Measurements from ENCODE around the gene TUBA4B.

The TUBA4B gene

GRCh38 chr2:219229305-219230058, 23.6 kb upstream of the TUBA4B start, which contains the start of the genes ANKZF1 and ATG9A:
ANKZF1 (plus strand) TSS chr2:219229806; CDS start chr2:219230258, 452 bp downstream.
ATG9A (minus strand) TSS chr2:219229636; CDS start chr2:219228024, 1,612 bp downstream.
- Histone ChIP-seq H3K9ac (ENCODE audit: low read depth in 1 of 2, low read length in 2 of 2) (peak within 1 kb of the TSS; percentile 93 to 95), H3K27me3 (ENCODE audit: control insufficient read depth in 2 of 2, insufficient read depth in 2 of 2, low read length in 2 of 2) (no peaks in the 10 kb centered on the region), H3K4me1 (ENCODE audit: control insufficient read depth in 2 of 2, insufficient read depth in 2 of 2, low read length in 2 of 2) (peaks cover 18 to 25% of the 10 kb centered on the region in 2 donors), H3K36me3 (ENCODE audit: control insufficient read depth in 2 of 2, insufficient read depth in 2 of 2, low read length in 2 of 2) (peaks cover 39 to 50% of the 10 kb centered on the region in 2 donors), H3K27ac (ENCODE audit: low read depth in 2 of 2, low read length in 2 of 2) (peak within 1 kb of the TSS; percentile 92 to 96), H3K9me3 (ENCODE audit: control insufficient read depth in 2 of 2, low read length in 2 of 2) (no peaks in the 10 kb centered on the region), H3K4me3 (ENCODE audit: low read length in 2 of 2) (peak within 1 kb of the TSS; percentile 87 to 99)

- H3K4me3 ChIP-seq (ENCODE audit: low read length in 2 of 2): peak overlapping the region; percentile 87 to 99
- H3K36me3 ChIP-seq (ENCODE audit: control insufficient read depth in 2 of 2, insufficient read depth in 2 of 2, low read length in 2 of 2): peaks cover 39 to 50% of the 10 kb centered on the region in 2 donors
- H3K9ac ChIP-seq (ENCODE audit: low read depth in 1 of 2, low read length in 2 of 2): peak overlapping the region; percentile 73 to 92
- H3K9me3 ChIP-seq (ENCODE audit: control insufficient read depth in 2 of 2, low read length in 2 of 2): no peaks in the 10 kb centered on the region
- H3K4me1 ChIP-seq (ENCODE audit: control insufficient read depth in 2 of 2, insufficient read depth in 2 of 2, low read length in 2 of 2): peaks cover 18 to 25% of the 10 kb centered on the region in 2 donors
- H3K27ac ChIP-seq (ENCODE audit: low read depth in 2 of 2, low read length in 2 of 2): peak overlapping the region; percentile 91 to 92
- H3K27me3 ChIP-seq (ENCODE audit: control insufficient read depth in 2 of 2, insufficient read depth in 2 of 2, low read length in 2 of 2): no peaks in the 10 kb centered on the region
Observed at GRCh38 chr2:219230059-219230540, 22.9 kb upstream of the TUBA4B start.

GRCh38 chr2:219234331-219234730, 18.7 kb upstream of the TUBA4B start:
- no peak overlapping the region for H3K9ac ChIP-seq (ENCODE audit: low read depth in 1 of 2, low read length in 2 of 2)
- no peaks in the 10 kb centered on the region for H3K9me3 ChIP-seq (ENCODE audit: control insufficient read depth in 2 of 2, low read length in 2 of 2)
- H3K36me3 ChIP-seq (ENCODE audit: control insufficient read depth in 2 of 2, insufficient read depth in 2 of 2, low read length in 2 of 2): peaks cover 60 to 70% of the 10 kb centered on the region in 2 donors
- no peaks in the 10 kb centered on the region for H3K27me3 ChIP-seq (ENCODE audit: control insufficient read depth in 2 of 2, insufficient read depth in 2 of 2, low read length in 2 of 2)
- H3K4me3 ChIP-seq (ENCODE audit: low read length in 2 of 2): no peak overlapping the region
- no peak overlapping the region for H3K27ac ChIP-seq (ENCODE audit: low read depth in 2 of 2, low read length in 2 of 2)
- peaks cover 6 to 12% of the 10 kb centered on the region in 2 donors for H3K4me1 ChIP-seq (ENCODE audit: control insufficient read depth in 2 of 2, insufficient read depth in 2 of 2, low read length in 2 of 2)

- Histone ChIP-seq H3K27ac (ENCODE audit: low read depth in 2 of 2, low read length in 2 of 2) (peak overlapping the region; percentile 7 to 24), H3K4me1 (ENCODE audit: control insufficient read depth in 2 of 2, insufficient read depth in 2 of 2, low read length in 2 of 2) (peaks cover 30 to 38% of the 10 kb centered on the region in 2 donors)
Observed at GRCh38 chr2:219243291-219243761, 9.7 kb upstream of the TUBA4B start.

GRCh38 chr2:219244789-219245147, 8.3 kb upstream of the TUBA4B start:
- peak overlapping the region; percentile 90 to 94 for H3K27ac ChIP-seq (ENCODE audit: low read depth in 2 of 2, low read length in 2 of 2)
- H3K27me3 ChIP-seq (ENCODE audit: control insufficient read depth in 2 of 2, insufficient read depth in 2 of 2, low read length in 2 of 2): no peaks in the 10 kb centered on the region
- peak overlapping the region; percentile 82 to 88 for H3K4me3 ChIP-seq (ENCODE audit: low read length in 2 of 2)
- peak overlapping the region; percentile 90 to 97 for H3K9ac ChIP-seq (ENCODE audit: low read depth in 1 of 2, low read length in 2 of 2)
- H3K36me3 ChIP-seq (ENCODE audit: control insufficient read depth in 2 of 2, insufficient read depth in 2 of 2, low read length in 2 of 2): peaks cover 7 to 17% of the 10 kb centered on the region in 2 donors
- peaks cover 45 to 52% of the 10 kb centered on the region in 2 donors for H3K4me1 ChIP-seq (ENCODE audit: control insufficient read depth in 2 of 2, insufficient read depth in 2 of 2, low read length in 2 of 2)
- H3K9me3 ChIP-seq (ENCODE audit: control insufficient read depth in 2 of 2, low read length in 2 of 2): no peaks in the 10 kb centered on the region

More at GRCh38 chr2:219243291-219243761, 9.7 kb upstream of the TUBA4B start:
- no peaks in the 10 kb centered on the region for H3K27me3 ChIP-seq (ENCODE audit: control insufficient read depth in 2 of 2, insufficient read depth in 2 of 2, low read length in 2 of 2)
- peak overlapping the region; percentile 34 to 66 for H3K4me3 ChIP-seq (ENCODE audit: low read length in 2 of 2)
- no peaks in the 10 kb centered on the region for H3K9me3 ChIP-seq (ENCODE audit: control insufficient read depth in 2 of 2, low read length in 2 of 2)
- peaks cover 7 to 21% of the 10 kb centered on the region in 2 donors for H3K36me3 ChIP-seq (ENCODE audit: control insufficient read depth in 2 of 2, insufficient read depth in 2 of 2, low read length in 2 of 2)
- H3K9ac ChIP-seq (ENCODE audit: low read depth in 1 of 2, low read length in 2 of 2): peak overlapping the region in 1 of 2 donors; percentile 34

- H3K27ac ChIP-seq (ENCODE audit: low read depth in 2 of 2, low read length in 2 of 2): peak within 1 kb of the TSS; percentile 90 to 94
- peak within 1 kb of the TSS; percentile 82 to 88 for H3K4me3 ChIP-seq (ENCODE audit: low read length in 2 of 2)
- no peaks in the 10 kb centered on the region for H3K27me3 ChIP-seq (ENCODE audit: control insufficient read depth in 2 of 2, insufficient read depth in 2 of 2, low read length in 2 of 2)
- peak within 1 kb of the TSS; percentile 90 to 97 for H3K9ac ChIP-seq (ENCODE audit: low read depth in 1 of 2, low read length in 2 of 2)
- peaks cover 50 to 58% of the 10 kb centered on the region in 2 donors for H3K4me1 ChIP-seq (ENCODE audit: control insufficient read depth in 2 of 2, insufficient read depth in 2 of 2, low read length in 2 of 2)
- H3K9me3 ChIP-seq (ENCODE audit: control insufficient read depth in 2 of 2, low read length in 2 of 2): no peaks in the 10 kb centered on the region
- H3K36me3 ChIP-seq (ENCODE audit: control insufficient read depth in 2 of 2, insufficient read depth in 2 of 2, low read length in 2 of 2): peaks cover 9 to 22% of the 10 kb centered on the region in 2 donors
Observed at GRCh38 chr2:219245148-219245898, 7.7 kb upstream of the TUBA4B start, which contains the start of the genes GLB1L and STK16. GLB1L (minus strand) TSS chr2:219245444; CDS start chr2:219243573, 1,871 bp downstream. STK16 (plus strand) TSS chr2:219245479; CDS start chr2:219246000, 521 bp downstream.

- H3K36me3 ChIP-seq (ENCODE audit: control insufficient read depth in 2 of 2, insufficient read depth in 2 of 2, low read length in 2 of 2): peaks cover 14 to 27% of the 10 kb centered on the region in 2 donors
- peak overlapping the region; percentile 90 to 94 for H3K27ac ChIP-seq (ENCODE audit: low read depth in 2 of 2, low read length in 2 of 2)
- peak overlapping the region; percentile 90 to 97 for H3K9ac ChIP-seq (ENCODE audit: low read depth in 1 of 2, low read length in 2 of 2)
- no peaks in the 10 kb centered on the region for H3K9me3 ChIP-seq (ENCODE audit: control insufficient read depth in 2 of 2, low read length in 2 of 2)
- peak overlapping the region; percentile 82 to 88 for H3K4me3 ChIP-seq (ENCODE audit: low read length in 2 of 2)
- peaks cover 56 to 63% of the 10 kb centered on the region in 2 donors for H3K4me1 ChIP-seq (ENCODE audit: control insufficient read depth in 2 of 2, insufficient read depth in 2 of 2, low read length in 2 of 2)
- no peaks in the 10 kb centered on the region for H3K27me3 ChIP-seq (ENCODE audit: control insufficient read depth in 2 of 2, insufficient read depth in 2 of 2, low read length in 2 of 2)
Observed at GRCh38 chr2:219245899-219246230, 7.2 kb upstream of the TUBA4B start.

GRCh38 chr2:219246559-219246958, 6.5 kb upstream of the TUBA4B start:
- H3K4me1 ChIP-seq (ENCODE audit: control insufficient read depth in 2 of 2, insufficient read depth in 2 of 2, low read length in 2 of 2): peaks cover 62 to 68% of the 10 kb centered on the region in 2 donors
- H3K9me3 ChIP-seq (ENCODE audit: control insufficient read depth in 2 of 2, low read length in 2 of 2): no peaks in the 10 kb centered on the region
- peak overlapping the region in 1 of 2 donors; percentile 97 for H3K9ac ChIP-seq (ENCODE audit: low read depth in 1 of 2, low read length in 2 of 2)
- peaks cover 17 to 31% of the 10 kb centered on the region in 2 donors for H3K36me3 ChIP-seq (ENCODE audit: control insufficient read depth in 2 of 2, insufficient read depth in 2 of 2, low read length in 2 of 2)
- no peaks in the 10 kb centered on the region for H3K27me3 ChIP-seq (ENCODE audit: control insufficient read depth in 2 of 2, insufficient read depth in 2 of 2, low read length in 2 of 2)
- H3K27ac ChIP-seq (ENCODE audit: low read depth in 2 of 2, low read length in 2 of 2): peak overlapping the region in 1 of 2 donors; percentile 98
- peak overlapping the region in 1 of 2 donors; percentile 88 for H3K4me3 ChIP-seq (ENCODE audit: low read length in 2 of 2)

GRCh38 chr2:219247678-219248642, 5.1 kb upstream of the TUBA4B start:
- Histone ChIP-seq H3K4me1 (ENCODE audit: control insufficient read depth in 2 of 2, insufficient read depth in 2 of 2, low read length in 2 of 2) (peaks cover 76 to 78% of the 10 kb centered on the region in 2 donors), H3K9me3 (ENCODE audit: control insufficient read depth in 2 of 2, low read length in 2 of 2) (no peaks in the 10 kb centered on the region), H3K9ac (ENCODE audit: low read depth in 1 of 2, low read length in 2 of 2) (peak overlapping the region in 1 of 2 donors; percentile 28), H3K4me3 (ENCODE audit: low read length in 2 of 2) (peak overlapping the region; percentile 14 to 64), H3K27me3 (ENCODE audit: control insufficient read depth in 2 of 2, insufficient read depth in 2 of 2, low read length in 2 of 2) (no peaks in the 10 kb centered on the region), H3K36me3 (ENCODE audit: control insufficient read depth in 2 of 2, insufficient read depth in 2 of 2, low read length in 2 of 2) (peaks cover 17 to 32% of the 10 kb centered on the region in 2 donors), H3K27ac (ENCODE audit: low read depth in 2 of 2, low read length in 2 of 2) (peak overlapping the region; percentile 98)

Measured in mucosa of rectum (tissue), 2 donors.